GM19438 (cell line): ENCODE measurements around the gene MED12L.

ENCODE experiments used
- ATAC-seq: cut with Tn5 transposase; IDR thresholded peaks from one replicate; pipeline ENCODE4 v1.9.1; 2021; ENCODE audit warnings: low read depth; ENCODE audit not compliant: unreplicated experiment

Gene MED12L

DNA sequence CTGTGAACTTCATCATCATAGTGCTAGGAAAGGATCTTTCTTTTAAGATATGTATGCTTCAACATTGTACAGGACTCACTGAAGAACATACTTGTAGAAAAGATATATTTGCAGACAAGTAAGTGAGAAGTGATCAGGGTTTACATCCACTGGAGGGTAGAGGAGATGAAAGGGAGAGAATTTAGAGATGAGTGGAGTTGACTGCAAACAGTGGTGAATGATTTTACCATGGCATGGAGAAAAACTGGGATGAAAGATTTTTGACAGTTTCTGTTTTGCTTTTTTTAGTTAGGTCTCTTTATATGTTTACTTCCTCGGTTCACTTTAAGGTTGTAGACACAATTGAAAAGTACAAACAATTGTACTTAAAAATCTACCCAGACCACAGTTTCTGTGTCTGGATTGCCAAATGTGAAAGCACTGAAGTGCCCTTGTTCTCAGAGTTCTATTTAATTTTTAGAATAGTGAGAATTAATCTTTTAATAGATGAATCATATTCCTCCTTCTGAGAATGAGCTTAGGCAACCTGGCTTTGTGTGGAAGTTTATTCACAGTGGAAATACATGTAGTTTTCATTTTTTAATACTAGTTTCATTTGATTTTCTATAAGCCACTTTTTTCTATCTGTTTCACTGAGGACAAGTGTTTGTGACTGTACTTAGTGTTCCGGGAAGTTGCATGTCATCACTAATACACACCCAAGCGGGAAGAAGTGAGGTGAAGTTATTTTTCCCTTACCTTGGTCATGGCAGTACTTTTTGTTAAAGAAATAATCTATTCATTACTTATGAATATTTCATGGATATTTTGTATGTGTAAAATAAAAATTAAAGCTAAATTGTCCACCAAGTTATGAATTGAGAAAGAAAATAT lies 119.3 kb downstream of the MED12L start:
- no peak for ATAC-seq

DNA sequence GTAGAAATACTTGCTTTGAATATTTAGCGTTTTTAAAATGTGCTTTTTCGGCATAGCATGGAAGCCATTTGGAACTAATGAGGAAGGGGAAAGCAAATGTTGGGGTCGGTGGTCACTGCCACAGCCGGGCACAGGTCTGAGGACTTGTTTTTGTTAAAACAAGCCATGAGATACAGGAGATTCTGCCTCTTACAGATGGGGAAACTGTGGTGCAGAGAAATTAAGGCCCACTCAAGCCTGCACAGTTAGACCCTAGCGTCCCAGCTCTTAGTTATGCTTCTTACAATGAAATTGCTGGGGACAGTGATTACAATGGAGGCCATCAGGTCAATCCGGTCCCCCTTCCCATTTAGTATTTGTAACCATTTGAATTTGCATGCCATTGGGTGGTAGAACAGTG lies 120.0 kb downstream of the MED12L start:
- ATAC-seq: no peak

DNA sequence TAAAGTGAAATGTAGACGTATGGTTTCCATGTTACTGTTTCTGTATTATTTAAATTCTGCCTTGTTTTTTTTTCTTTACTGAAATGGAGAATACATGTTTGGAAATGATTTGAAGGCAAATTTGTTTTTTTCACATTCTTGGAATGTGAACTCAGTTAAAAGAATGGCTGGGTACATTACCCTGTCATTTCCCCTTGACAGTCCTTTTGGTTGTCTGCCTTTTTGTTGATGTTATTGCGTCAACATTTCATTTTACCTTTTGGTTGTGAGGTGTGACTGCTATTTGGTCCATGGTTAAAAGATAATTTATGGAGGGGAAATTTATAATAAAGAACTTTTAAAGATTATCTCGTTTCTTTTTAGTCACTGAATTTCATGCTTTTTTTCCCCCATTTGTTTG lies 120.7 kb downstream of the MED12L start:
- no peak for ATAC-seq

DNA sequence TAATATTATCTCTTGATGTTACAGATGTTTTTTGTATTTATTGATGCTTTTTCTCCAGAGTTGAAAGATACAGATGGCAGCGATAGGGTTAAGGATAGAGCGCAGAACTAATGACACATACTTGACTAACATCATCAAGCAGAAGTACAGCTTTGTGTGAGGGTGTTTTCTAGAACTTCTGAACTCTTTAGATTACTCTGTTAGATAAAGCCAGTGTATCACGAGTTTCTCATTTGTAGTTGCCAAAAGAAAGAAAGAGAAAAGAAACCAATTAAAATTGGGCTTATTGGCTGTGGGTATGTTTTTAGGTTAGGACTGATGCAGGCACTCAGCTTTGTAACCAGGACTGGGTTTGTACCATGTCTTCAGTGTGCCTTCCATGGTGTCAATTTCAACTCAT lies 124.2 kb downstream of the MED12L start:
- ATAC-seq: no peak

DNA sequence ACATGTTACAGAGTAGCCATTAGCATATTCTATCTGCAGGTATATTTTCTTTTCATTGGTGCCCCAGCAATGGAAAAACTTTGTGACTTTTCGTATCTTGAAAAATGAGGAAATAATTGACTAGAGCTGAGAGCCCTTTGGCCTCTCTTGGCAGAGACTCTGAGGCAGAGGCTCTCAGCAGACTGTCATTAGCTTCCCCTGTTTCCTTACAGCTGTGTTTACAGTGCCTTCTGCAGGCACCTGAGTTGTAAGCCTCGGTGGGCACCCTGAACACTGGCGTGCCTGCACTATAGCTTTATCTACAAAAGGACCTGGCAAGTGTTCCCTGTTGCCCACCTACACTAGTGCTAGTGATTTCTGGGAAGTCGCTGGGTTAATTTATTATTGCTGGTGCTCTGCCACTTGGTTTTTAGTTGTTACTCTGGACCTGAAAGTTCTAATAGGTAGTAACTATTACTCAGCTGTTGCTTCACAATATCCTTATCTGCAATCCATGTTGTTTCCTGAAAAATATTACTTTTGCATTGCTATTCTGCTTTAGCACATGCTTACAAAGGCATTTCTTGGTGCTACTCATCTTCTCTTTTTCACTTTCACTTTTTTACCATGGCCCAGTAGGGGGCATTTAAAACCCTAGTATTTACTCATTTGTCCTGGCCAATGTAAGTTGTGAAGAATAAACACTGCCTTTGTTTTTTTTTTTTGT lies 125.4 kb downstream of the MED12L start:
- ATAC-seq: peak; percentile 71

DNA sequence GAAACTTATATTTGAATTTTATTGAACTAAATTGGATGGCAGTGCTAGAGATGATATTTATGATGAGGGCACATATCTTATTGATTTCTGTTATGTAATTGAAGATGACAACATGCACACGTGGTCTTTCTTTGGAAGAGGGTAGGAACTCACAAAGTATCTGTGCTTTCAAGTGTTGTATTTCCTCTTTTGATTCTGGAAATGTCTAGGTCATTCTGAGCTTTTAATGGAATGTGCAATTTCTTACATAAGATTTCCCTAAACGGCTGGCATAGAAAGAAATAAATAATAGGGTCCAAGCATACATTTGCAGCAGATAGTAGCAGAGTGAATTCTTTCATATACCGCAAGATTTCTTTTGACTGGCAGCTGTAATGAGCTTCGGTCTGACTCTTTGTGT lies 127.7 kb downstream of the MED12L start:
- no peak for ATAC-seq

DNA sequence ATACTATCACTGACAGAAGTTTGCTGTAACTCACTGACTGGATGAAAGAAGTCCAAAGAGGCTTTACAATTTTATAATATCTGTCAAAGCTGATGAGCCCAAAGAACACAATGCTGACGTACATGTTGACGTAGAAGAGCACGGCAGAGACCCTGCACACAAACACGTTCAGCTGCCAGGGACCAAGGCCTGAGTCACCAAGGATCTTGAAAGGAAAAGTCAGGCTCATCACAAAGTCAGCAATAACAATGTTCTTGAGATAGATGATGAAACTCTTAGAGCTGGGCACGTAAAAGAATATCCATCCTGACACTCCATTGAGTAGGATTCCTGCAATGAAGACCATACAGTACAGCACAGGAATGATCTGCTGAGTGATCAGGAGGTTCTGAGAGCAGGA lies 128.4 kb downstream of the MED12L start:
- no peak for ATAC-seq

DNA sequence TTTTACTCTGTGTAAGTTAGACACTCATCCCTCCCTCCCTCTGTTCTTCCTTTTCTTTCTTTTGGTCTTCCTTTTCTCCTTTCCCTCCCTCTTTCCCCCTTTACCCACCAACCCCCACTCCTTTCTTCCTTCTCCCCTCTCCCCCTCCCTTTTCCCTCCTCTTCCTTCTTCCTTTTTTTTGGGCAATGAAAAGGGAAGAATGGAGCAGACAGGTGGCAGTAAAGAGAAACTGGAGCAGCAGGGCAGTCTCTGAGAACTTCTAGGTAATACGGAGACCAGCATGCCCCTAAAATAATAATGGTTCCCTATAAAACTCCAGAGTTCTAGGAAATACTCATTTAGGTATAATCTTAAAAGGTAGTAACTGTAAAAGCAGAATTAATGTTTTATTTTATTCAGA lies 129.0 kb downstream of the MED12L start:
- no peak for ATAC-seq

DNA sequence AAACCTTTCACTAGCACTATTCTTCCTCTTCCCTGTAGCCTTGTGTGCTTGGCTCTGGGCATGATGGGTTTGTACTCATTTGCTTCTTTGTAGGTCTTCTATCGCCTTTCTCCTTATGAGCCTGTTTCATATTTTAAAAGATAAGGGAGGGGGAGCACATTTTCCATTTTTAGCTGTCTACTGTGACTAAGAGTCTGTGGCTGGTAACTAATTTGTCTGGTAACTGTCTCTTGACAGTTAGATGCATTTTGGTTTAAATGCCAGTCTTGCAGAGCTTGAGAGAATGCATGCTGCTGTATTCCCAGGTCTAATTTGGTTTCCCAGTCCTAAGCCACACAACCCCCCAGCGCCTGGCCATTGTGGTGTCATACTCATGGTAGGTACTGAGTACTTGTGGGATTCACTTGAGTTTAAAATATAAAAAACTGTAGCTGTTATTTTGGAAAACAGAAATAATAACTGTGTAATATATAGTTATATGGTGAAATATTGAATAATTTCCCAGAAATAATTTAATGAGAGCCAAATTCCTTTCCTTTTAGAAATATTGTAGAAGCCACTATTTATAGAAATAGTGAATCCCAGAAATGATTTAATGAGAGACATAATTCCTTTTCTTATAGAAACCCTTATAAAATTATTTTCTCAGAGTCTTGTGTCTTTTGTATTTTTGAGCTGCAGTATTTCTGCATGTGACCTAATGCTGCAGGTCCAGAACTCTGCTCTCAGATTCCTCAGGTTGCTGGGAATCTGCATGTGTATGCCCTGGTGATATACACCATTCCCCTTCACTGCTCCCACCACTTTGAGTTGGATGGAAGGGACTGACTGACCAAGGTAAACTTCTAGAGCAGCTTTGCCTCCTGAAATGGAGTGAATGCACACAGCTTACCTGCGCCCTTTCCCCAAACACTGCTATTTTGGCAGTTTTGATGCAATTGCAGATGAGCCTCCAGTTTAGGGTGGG lies 131.5 kb downstream of the MED12L start:
- no peak for ATAC-seq

DNA sequence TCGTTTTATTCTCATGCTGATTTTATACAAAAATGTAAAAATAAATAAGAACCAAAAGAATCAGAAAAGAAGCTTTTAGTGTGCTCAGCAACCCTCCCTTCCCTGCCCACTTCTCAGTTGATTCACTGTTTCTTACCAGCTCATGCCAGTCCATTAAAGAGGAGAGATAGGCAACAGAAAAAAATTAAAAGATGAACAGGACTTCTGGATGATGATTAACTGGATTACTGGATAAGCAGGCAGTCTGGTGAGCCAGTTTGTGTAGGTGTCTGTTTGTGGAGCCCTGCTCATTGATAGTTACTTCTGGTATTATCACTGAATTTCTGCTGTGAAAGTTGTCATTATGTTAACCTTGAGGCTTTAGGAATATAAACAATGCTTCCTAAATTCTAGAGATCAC lies 132.7 kb downstream of the MED12L start:
- no peak for ATAC-seq

DNA sequence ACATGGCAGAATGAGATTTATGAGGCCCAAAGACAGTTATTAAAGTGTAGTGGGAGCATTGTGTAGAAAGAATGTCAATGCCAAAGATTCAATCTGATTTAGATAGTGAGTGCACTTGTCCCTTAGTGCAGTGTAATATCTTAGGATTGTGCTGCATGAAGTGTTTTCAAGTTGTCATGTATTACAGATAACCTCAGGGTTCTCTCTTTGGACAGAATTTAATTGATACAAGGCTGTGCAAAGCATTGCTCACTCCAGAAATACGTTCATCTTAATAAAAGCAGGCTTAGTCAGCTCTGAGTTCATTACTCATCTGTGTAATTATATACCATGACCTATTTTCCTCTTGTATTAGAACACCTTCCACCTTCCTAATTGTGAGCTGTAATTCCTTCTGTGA lies 133.6 kb downstream of the MED12L start:
- ATAC-seq: no peak

DNA sequence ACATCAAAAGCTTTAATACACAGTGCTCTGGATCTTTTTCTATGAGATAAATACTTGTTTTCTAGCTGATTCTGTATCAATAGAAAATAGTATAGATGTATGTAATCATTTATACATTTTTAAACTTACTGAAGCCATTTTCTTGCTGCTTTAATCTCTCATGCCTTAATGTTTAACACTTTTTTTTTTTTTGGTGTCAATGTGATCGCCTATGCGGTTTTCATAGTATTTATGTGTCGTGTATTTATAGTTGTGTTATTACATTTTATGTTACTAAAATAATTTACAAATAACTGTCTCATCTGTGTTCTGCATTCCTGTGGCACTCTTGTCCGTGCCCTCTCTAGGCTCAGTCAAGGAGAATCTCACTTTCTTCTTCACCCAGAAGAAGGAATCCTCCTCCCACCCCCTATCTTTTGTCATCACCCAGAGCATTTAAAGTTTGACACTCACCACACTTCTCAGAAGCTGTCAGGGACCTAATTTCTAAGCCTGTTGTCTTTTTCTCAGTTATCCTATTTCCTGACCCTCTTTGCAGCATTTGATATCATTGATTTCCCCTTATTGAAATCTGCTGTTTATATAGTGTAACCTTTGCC lies 138.9 kb downstream of the MED12L start:
- no peak for ATAC-seq

DNA sequence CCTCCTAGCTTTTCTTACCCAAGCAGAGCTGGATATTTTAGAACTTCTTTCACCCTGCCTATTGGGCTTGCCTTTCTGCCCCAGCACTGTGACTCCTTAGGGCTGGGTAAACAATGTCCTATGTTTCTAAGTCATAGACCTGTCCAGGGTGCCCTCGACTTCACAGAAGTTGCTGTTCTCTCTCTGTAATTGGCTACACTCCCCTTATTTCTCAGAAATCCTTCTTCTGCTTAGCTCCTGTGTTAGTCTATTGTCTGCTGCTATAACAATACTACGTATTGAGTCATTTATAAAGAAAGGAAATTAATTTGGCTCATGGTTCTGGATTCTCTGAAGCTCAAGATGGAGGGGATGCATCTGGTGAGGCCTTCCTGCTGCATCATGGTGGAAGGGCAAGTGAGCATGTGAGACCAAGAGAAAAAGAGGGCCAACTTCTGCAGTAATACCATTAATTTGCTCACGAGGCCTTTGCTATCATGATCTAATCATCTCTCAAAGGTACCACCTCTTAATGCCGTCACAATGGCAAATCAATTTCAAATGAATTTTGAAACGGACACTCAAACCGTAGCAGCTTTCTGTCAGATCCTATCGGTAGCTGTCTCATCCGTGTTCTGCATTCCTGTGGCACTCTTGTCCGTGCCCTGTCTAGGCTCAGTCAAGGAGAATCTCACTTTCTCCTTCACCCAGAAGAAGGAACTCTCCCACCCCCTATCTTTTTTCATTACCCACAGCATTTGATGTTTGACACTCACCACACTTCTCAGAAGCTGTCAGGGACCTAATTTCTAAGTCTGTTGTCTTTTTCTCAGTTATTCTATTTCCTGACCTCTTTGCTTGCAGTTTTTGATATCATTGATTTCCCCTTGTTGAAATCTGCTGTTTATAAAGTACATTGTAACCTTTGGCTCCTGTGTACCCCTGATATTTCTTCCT lies 139.8 kb downstream of the MED12L start:
- no peak for ATAC-seq

DNA sequence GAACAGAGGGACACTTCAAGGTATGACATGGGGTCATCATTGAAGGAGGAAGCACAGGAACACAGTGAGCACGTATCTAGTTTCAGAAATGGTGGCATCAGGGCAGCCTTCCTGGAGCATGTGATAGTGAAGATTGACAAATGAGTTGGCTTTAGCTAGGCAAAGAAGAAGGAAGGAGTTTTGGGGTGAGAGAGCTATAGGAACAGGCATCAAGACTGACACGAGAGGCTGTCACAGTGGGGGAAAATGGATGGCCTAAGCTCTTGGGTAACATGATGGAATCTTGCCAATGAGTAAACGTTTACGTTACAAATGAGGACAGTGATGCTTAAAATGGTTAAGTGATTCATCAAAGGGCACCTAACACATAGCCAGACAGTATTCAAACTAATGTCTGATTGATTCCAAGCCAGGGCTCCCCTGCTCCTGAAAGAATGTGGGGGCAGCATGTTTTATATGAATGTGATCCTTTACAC lies 140.7 kb downstream of the MED12L start:
- ATAC-seq: no peak

DNA sequence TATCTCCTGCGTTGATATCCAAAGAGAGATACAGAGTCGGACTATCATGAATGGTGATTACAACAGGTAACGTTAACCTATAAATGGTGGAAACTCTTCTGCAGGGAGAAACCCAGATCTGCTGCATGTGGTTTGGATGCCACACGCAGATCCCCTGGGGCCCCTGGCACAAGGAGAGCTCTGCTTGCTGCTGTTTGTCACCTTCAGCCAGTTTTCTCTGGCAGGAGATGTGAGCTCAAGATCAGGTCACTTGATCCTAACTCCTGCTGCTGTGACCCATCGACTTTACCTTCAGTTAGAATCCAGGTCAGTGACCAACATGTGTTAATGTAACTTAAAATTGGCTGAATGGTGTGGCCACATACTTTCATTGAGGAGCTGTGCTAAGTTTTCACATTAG lies 141.4 kb downstream of the MED12L start:
- no peak for ATAC-seq

DNA sequence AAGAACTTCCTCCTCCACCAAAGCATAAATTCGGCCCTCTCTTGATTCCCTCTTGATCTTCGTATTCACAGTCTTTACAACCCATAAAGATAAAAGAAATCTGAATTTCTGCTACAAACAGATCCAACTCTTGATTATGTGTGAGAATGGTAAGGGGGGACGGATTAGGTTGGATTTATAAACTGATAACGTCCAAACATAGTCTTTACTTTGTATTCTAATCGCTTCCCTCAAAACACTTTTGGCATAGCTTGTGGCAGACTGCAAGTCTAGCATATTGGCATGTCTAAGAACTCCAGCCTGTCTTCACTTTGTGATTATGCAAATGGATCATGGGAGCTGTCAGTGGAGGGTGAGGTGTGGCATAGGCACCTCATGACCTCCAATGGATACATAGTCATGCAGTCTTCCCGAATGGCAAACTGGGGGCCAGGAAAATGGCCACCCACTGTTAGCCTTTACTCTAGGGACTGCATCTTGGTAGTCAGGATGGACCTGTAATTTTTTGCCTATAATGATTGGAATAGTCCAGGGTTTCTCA lies 141.9 kb downstream of the MED12L start:
- peak; percentile 13 for ATAC-seq

DNA sequence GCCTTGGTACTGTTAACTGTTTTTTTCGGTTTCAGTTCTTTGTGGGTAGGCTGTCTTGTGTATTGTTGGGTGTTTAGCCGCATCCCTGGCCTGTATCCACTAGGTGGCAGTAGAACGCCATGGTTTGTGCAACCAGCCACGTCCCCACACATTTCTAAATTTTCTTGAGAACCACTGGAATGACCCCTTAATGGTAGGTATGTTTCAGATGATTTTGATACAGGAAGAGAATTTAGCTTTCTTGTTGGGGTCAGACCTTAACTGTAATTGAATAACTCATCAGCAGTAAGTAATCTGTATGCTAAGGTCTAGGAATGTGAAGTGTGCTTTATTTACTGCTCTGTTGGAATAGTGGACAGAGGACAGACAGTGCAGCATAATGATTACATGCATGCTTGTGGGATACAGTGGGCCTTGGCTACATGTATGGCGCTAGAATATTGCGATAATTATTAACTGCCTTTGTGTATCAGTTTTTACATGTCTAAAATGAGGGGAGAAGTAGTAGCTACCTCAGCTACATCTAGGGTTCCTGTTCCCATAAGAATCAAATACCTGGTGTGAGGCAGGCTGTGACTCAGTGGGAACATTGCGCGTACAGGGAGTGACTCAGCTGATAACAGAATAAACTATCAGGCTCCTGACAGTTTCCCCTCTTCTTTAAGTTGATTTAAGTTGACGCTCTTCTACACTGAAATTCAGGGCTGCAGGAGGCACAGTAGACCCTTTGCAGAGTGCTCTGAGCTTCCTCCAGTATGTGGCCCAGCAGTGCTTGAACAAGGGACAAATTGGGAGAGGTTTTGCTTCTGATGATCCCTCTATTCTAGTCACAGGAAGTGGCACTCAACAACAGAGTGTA lies 142.6 kb downstream of the MED12L start:
- ATAC-seq: peak; percentile 81

DNA sequence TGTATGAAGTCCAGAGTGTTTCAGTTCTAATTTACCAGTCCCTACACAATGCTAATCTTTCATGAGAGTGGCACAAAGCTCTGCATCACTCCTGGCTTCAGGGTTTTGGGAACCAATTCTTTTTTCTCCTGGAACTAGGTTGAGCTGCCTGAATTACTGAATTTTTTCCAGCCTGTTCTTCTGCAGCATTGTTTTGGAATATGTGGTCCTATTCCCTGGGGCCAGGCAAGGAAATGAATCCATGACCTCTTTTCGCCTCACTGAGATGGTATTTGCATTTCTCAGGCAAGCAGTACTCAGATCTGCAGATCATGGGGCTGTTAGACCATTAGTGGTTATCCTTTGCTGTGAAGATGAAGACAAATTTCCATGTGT lies 143.2 kb downstream of the MED12L start:
- ATAC-seq: no peak
